ENCODE measurements around the gene NUP205. TPM values are rescaled to one million over a fixed set of nuclear protein-coding genes. Genes with fewer than 3 reads are reported as not detected.

The NUP205 gene
- total RNA-seq, 3 donors from 2014 or later: 32.5 to 38.9 (median 37.3) TPM

GRCh38 chr7:135682191-135682590 lies 124.5 kb downstream of the NUP205 start:
- TF ChIP-seq CTCF (IDR thresholded peaks at IDR 0.05): no peak
- H3K4me1 ChIP-seq (ENCODE audit: low read depth): no peaks in the 10 kb centered on the region
- H3K4me3 ChIP-seq: no peak overlapping the region
- intact Hi-C loops (cut with DNase I, micrococcal nuclease): no loop called here
- H3K36me3 ChIP-seq (ENCODE audit: low read depth): no peaks in the 10 kb centered on the region
- H3K9me3 ChIP-seq: no peaks in the 10 kb centered on the region
- DNase-seq (no peak), ATAC-seq (no peak)

- no peak overlapping the region for H3K4me3 ChIP-seq
- ATAC-seq: no peak
- no peak for DNase-seq
- no peaks in the 10 kb centered on the region for H3K36me3 ChIP-seq (ENCODE audit: low read depth)
- intact Hi-C loops (cut with DNase I, micrococcal nuclease): no loop called here
- no peaks in the 10 kb centered on the region for H3K9me3 ChIP-seq
- H3K4me1 ChIP-seq (ENCODE audit: low read depth): no peaks in the 10 kb centered on the region
- no peak for TF ChIP-seq CTCF (IDR thresholded peaks at IDR 0.05)
Observed at GRCh38 chr7:135683609-135684008, 125.9 kb downstream of the NUP205 start.

GRCh38 chr7:135684136-135684535 lies 126.4 kb downstream of the NUP205 start:
- Histone ChIP-seq H3K4me3 (no peak overlapping the region), H3K9me3 (no peaks in the 10 kb centered on the region), H3K36me3 (ENCODE audit: low read depth) (no peaks in the 10 kb centered on the region), H3K4me1 (ENCODE audit: low read depth) (no peaks in the 10 kb centered on the region)
- no peak for TF ChIP-seq CTCF (IDR thresholded peaks at IDR 0.05)
- intact Hi-C loops (cut with DNase I, micrococcal nuclease): no loop called here
- DNase-seq (no peak), ATAC-seq (no peak)

- intact Hi-C loops (cut with DNase I, micrococcal nuclease): no loop called here
- no peaks in the 10 kb centered on the region for H3K36me3 ChIP-seq (ENCODE audit: low read depth)
- DNase-seq (no peak), ATAC-seq (no peak)
- no peaks in the 10 kb centered on the region for H3K4me1 ChIP-seq (ENCODE audit: low read depth)
- no peak for TF ChIP-seq CTCF (IDR thresholded peaks at IDR 0.05)
- H3K9me3 ChIP-seq: no peaks in the 10 kb centered on the region
- no peak overlapping the region for H3K4me3 ChIP-seq
Observed at GRCh38 chr7:135684699-135685098, 127.0 kb downstream of the NUP205 start.

DNA sequence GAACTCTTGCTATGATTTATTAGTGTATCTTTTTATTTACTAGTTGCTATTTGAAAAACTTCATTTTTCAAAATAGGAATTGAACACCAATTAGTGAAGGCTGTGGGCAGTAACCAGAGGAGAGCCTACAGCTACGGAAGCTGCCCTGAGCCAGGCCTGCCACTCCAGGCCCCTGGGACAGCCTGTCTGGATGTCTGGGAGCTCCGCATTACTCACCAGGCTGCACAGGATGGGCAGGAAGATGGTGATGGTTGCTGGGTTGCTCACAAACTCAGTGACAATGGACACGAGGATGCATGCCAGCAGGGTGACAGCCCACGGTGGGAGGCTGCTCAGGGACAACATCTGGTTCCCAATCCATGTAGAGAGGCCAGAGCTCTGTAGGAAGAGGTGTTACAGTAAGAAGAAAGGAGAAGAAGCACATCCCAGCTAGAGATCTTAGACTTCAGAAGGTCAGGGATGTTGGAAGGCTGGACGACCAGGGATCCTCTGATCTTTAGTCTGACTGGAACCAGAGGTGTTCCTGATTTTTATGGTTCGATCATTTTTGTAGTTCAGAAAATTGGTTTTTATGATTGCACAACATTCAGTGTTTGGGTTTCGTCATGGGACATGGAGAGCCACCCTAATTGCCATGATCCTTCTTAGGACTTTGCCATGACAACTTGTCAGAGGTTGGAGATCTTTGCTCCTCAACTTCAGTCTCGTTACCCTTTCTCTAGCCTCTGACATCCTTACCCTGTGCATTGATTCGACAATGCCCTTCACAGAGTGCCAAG lies 127.8 kb downstream of the NUP205 start:
- H3K9me3 ChIP-seq: no peaks in the 10 kb centered on the region
- no peak for TF ChIP-seq CTCF (IDR thresholded peaks at IDR 0.05)
- ATAC-seq (no peak), DNase-seq (no peak)
- no peaks in the 10 kb centered on the region for H3K4me1 ChIP-seq (ENCODE audit: low read depth)
- H3K36me3 ChIP-seq (ENCODE audit: low read depth): no peaks in the 10 kb centered on the region
- H3K4me3 ChIP-seq: no peak overlapping the region
- intact Hi-C loops (cut with DNase I, micrococcal nuclease): no loop called here

Data from mucosa of descending colon (tissue), 3 donors.